Nephron progenitor cell (in vitro differentiated cells): ENCODE results near the gene IL4R.

ENCODE experiments used
- DNase-seq: peaks from one replicate; pipeline ENCODE4 v3.0.0; 2021
- H3K27ac Mint-ChIP-seq: 2 replicates; pipeline ENCODE4 v1.8.0; 2021; ENCODE audit warnings: mild to moderate bottlenecking, moderate library complexity, mixed read lengths
- H3K27me3 Mint-ChIP-seq: 2 replicates; pipeline ENCODE4 v1.8.0; 2021; ENCODE audit warnings: mild to moderate bottlenecking, low read depth, mixed read lengths; ENCODE audit not compliant: poor library complexity
- H3K36me3 Mint-ChIP-seq: 2 replicates; pipeline ENCODE4 v1.8.0; 2021; ENCODE audit warnings: low read depth, mixed read lengths
- H3K4me1 Mint-ChIP-seq: 2 replicates; pipeline ENCODE4 v1.8.0; 2021; ENCODE audit warnings: mixed read lengths
- H3K4me3 Mint-ChIP-seq: 2 replicates; pipeline ENCODE4 v1.8.0; 2021; ENCODE audit warnings: mild to moderate bottlenecking, moderate library complexity, mixed read lengths
- H3K9me3 Mint-ChIP-seq: 2 replicates; pipeline ENCODE4 v1.8.0; 2021; ENCODE audit warnings: mild to moderate bottlenecking, moderate library complexity, mixed read lengths
- TF ChIP-seq, protein P1 (sequence below): fragments of 200-600 bp; sonication (generic); IDR thresholded peaks from 2 replicates; pipeline ENCODE4 v1.5.0; 2021; ENCODE audit warnings: antibody characterized with exemption

Gene IL4R

DNA sequence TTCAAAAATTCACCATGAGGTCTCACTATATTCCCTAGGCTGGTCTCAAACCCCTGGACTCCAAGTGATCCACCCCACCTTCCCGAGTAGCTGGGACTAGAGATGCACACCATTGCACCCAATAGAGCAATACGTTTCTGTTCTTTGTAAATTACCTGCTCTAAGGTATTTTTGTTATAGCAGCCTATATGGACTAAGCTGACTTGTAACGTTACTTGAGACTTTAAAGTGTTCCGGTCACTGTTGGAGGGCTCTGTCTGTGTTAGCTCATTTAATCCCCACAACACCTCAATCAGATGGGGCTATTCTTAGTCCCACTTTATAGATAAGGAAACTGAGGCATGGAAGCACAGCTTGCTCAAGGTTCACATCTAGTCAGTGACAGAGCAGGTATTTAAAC is 25.4 kb downstream of the IL4R start:
- H3K9me3 Mint-ChIP-seq: peaks cover 16% of the 10 kb centered on the region
- H3K4me3 Mint-ChIP-seq: no peak overlapping the region
- DNase-seq: no peak
- TF ChIP-seq, protein P1, sequence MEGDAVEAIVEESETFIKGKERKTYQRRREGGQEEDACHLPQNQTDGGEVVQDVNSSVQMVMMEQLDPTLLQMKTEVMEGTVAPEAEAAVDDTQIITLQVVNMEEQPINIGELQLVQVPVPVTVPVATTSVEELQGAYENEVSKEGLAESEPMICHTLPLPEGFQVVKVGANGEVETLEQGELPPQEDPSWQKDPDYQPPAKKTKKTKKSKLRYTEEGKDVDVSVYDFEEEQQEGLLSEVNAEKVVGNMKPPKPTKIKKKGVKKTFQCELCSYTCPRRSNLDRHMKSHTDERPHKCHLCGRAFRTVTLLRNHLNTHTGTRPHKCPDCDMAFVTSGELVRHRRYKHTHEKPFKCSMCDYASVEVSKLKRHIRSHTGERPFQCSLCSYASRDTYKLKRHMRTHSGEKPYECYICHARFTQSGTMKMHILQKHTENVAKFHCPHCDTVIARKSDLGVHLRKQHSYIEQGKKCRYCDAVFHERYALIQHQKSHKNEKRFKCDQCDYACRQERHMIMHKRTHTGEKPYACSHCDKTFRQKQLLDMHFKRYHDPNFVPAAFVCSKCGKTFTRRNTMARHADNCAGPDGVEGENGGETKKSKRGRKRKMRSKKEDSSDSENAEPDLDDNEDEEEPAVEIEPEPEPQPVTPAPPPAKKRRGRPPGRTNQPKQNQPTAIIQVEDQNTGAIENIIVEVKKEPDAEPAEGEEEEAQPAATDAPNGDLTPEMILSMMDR: no peak
- peaks cover 37% of the 10 kb centered on the region for H3K36me3 Mint-ChIP-seq
- peaks cover 3% of the 10 kb centered on the region for H3K27me3 Mint-ChIP-seq
- no peak overlapping the region for H3K27ac Mint-ChIP-seq
- H3K4me1 Mint-ChIP-seq: no peaks in the 10 kb centered on the region

- no peak for DNase-seq
- Mint-ChIP-seq H3K4me3 (no peak overlapping the region), H3K27ac (no peak overlapping the region), H3K9me3 (peaks cover 16% of the 10 kb centered on the region), H3K36me3 (peaks cover 37% of the 10 kb centered on the region), H3K4me1 (no peaks in the 10 kb centered on the region), H3K27me3 (peaks cover 3% of the 10 kb centered on the region)
- TF ChIP-seq, protein P1: no peak
Measured at GRCh38 chr16:27340654-27341053, 26.9 kb downstream of the IL4R start.

- Mint-ChIP-seq H3K36me3 (peaks cover 37% of the 10 kb centered on the region), H3K9me3 (peaks cover 16% of the 10 kb centered on the region), H3K4me3 (no peak overlapping the region), H3K4me1 (no peaks in the 10 kb centered on the region), H3K27ac (no peak overlapping the region), H3K27me3 (peaks cover 3% of the 10 kb centered on the region)
- no peak for DNase-seq
- TF ChIP-seq, protein P1: no peak
Measured at GRCh38 chr16:27341549-27341948, 27.8 kb downstream of the IL4R start.

- DNase-seq: no peak
- H3K4me3 Mint-ChIP-seq: no peak overlapping the region
- peaks cover 3% of the 10 kb centered on the region for H3K27me3 Mint-ChIP-seq
- TF ChIP-seq, protein P1: no peak
- peaks cover 16% of the 10 kb centered on the region for H3K9me3 Mint-ChIP-seq
- no peak overlapping the region for H3K27ac Mint-ChIP-seq
- peaks cover 37% of the 10 kb centered on the region for H3K36me3 Mint-ChIP-seq
- no peaks in the 10 kb centered on the region for H3K4me1 Mint-ChIP-seq
Measured at GRCh38 chr16:27341971-27342370, 28.2 kb downstream of the IL4R start.

GRCh38 chr16:27344721-27345120 is 30.9 kb downstream of the IL4R start:
- peaks cover 18% of the 10 kb centered on the region for H3K36me3 Mint-ChIP-seq
- no peak overlapping the region for H3K4me3 Mint-ChIP-seq
- H3K9me3 Mint-ChIP-seq: no peaks in the 10 kb centered on the region
- DNase-seq: no peak
- H3K4me1 Mint-ChIP-seq: no peaks in the 10 kb centered on the region
- H3K27ac Mint-ChIP-seq: no peak overlapping the region
- TF ChIP-seq, protein P1: no peak
- H3K27me3 Mint-ChIP-seq: peaks cover 3% of the 10 kb centered on the region

- H3K27ac Mint-ChIP-seq: no peak overlapping the region
- H3K4me3 Mint-ChIP-seq: no peak overlapping the region
- peaks cover 3% of the 10 kb centered on the region for H3K27me3 Mint-ChIP-seq
- H3K4me1 Mint-ChIP-seq: peaks cover 5% of the 10 kb centered on the region
- H3K36me3 Mint-ChIP-seq: peaks cover 19% of the 10 kb centered on the region
- DNase-seq: no peak
- TF ChIP-seq, protein P1: no peak
- no peaks in the 10 kb centered on the region for H3K9me3 Mint-ChIP-seq
Measured at GRCh38 chr16:27345201-27345600, 31.4 kb downstream of the IL4R start.
